HG02852 (cell line): ENCODE results near the gene CFC1B.
"Not testable (repeated sequence)": the region's sequence is repeated elsewhere in the genome, so short reads cannot be mapped to it uniquely, and the experiment has no call there.

Source experiments
- ATAC-seq: cut with Tn5 transposase; IDR thresholded peaks from one replicate; pipeline ENCODE4 v1.9.1; 2021; ENCODE audit warnings: mild to moderate bottlenecking, moderate library complexity; ENCODE audit not compliant: unreplicated experiment

CFC1B gene

GRCh38 chr2:130520992-130521391, at the start of gene CFC1B:
Gene CFC1B (plus strand): TSS chr2:130521222. CDS start chr2:130521485, 263 bp downstream.
- ATAC-seq, result not testable (repeated sequence)

DNA sequence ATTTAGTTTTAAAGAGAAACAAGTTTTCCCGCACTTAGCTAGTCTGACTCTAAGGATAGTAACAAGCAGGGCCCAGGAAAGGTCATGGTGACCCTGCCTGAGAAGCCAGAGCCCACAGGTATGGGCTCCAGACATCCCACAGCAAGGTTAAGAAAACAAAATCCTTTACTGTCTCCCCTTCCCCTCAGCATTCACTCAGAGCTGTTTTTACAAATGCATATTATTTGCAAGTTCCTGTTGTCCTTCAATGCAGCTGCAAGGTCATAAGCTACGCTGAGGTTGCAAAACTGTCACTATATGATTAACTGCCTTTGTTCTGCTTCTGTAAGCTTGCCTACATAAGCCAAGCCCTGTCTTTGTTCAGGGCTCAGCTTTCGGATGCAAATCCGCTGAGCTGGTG, 29.9 kb upstream of the CFC1B start:
- ATAC-seq, result not testable (repeated sequence)

GRCh38 chr2:130509228-130509627, 11.8 kb upstream of the CFC1B start, which contains the start of gene POTEI:
Gene POTEI (minus strand): TSS chr2:130509328. CDS start chr2:130509235, 93 bp downstream.
- not testable (repeated sequence) for ATAC-seq

DNA sequence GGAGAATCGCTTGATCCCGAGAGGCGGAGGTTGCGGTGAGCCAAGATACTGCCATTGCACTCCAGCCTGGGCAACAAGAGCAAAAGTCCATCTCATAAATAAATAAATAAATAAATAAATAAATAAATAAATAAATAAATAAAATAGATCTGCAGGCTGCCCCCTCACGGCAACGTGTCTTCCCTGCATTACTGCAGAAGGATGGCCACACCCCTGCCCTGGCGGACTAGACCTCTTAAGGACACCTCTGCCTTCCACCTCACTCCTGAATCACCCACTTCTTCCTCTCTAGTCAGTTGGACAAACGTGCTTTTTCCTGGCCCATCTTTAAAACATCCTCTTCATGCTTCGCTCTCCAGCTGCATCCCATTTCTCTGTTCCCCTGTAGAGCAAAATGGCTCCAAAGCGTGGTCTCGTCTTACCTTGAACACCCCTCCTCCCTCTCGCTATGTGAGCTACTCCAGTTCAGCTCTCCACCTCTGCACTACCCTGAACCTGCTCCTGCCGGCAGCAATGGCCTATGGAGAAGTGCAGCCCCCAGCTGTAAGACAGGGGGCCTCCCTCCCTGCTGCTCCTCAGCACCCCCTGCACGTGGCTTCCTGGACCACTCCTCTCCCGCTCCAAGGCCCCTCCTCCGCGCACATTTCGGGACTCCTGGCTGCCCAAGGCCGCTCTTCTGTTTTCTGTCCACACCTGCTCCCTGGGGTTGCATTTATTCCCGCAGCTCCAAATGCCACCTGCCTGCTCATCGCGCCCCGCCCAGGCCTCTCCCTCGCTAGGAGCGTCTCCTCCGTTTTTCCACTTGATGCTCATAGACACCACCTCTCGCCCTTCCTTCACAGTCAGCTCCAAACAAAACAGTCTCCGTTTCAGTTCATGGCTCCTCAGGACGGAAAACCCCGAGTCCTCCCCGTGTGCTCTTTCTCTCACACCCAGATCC, 9.9 kb upstream of the CFC1B start:
- ATAC-seq, result not testable (repeated sequence)

DNA sequence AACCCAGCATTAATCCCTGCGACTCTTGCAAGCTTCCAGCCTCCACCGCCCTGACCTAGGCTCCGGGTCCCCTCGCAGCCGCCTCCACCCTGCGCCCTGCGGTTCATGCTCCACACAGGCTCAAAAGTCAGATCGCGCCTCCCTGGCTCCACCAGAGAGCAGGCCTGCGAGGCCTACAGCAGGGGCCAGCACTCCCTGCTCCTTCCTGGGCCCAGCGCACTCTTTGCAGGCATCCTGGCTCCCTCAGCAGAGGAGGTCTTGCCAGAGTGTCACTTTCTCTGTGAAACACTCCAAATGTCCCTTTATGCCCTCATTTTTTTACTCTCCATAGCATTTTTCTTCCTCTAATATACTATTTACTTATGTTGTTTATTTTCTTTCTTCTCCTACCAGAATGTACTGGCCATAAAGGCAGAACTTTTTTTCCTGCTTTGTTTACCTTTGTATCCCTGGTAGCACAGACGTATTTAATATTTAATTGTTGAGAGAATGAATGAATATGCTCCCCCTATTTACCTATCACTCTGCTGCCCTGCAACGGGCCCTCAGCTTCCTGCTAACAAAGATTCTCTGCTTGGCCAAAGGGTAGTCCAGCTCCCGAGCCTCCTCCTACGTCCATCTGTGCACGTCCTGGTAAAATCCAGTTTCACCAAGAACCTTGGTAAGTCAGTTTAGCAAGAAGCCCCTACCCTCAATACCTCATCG, 9.1 kb upstream of the CFC1B start:
- not testable (repeated sequence) for ATAC-seq

GRCh38 chr2:130518516-130519106, 2.4 kb upstream of the CFC1B start:
- ATAC-seq, result not testable (repeated sequence)

DNA sequence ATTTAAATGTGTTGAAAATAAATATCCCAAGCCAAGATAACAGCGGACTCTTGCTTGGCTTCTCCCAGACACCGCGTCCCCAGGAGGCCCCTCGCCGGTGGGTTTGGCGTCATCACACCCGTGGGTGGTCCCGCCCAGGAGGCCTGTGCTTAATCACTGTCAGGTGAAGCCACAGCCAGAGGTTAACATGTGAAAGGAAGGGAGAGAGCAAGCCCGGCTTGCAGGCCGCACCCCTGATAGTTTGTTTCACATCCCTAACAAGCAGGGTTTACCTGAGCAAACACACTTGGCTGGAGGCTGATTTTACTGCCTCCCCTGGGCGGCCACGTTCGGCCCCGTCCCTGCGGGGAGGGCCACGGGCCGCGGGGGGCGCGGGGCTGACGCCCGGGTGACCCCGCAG, 1.4 kb downstream of the CFC1B start:
- not testable (repeated sequence) for ATAC-seq

DNA sequence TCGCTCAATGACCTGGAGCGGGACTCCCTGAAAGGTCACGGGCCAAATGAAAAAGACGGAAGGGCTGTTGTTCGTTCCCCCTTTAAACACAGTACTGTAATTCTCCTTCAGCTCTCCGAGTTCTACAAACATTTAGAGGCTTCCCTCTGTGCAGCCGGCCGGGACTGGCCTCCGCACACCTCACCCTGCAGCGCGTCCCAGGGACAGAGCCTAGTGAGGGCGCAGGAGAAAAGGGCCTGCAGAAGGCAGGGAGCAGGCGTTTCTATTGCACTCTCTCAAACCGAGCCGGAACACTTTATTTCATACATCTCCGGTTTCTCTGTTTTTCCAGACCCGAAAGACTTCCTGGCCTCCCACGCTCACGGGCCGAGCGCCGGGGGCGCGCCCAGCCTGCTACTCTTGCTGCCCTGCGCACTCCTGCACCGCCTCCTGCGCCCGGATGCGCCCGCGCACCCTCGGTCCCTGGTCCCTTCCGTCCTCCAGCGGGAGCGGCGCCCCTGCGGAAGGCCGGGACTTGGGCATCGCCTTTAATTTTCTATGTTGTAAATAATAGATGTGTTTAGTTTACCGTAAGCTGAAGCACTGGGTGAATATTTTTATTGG, 6.4 kb downstream of the CFC1B start:
- not testable (repeated sequence) for ATAC-seq

GRCh38 chr2:130529545-130529944, 8.5 kb downstream of the CFC1B start:
- not testable (repeated sequence) for ATAC-seq

GRCh38 chr2:130530212-130530611, 9.2 kb downstream of the CFC1B start:
- not testable (repeated sequence) for ATAC-seq

DNA sequence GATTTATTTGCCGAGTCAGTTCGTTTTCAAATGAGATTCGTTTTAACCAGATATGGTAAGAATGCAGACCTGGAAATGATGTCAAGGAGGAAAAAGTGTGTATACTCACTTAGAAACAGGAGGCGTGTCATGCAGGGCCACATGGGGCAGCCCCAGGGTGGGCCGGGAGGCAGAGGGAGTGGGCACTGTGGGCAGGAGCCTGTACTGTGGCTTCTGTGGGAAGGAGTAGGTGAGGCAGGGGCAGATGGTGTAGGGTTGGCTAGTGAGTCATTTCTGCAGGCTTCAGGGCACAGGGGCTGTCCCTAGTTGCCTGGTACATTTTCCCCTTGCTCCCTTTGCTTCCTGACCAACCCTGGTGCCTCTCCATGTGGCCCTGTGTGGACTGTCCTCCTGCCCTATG, 10.2 kb downstream of the CFC1B start:
- not testable (repeated sequence) for ATAC-seq

DNA sequence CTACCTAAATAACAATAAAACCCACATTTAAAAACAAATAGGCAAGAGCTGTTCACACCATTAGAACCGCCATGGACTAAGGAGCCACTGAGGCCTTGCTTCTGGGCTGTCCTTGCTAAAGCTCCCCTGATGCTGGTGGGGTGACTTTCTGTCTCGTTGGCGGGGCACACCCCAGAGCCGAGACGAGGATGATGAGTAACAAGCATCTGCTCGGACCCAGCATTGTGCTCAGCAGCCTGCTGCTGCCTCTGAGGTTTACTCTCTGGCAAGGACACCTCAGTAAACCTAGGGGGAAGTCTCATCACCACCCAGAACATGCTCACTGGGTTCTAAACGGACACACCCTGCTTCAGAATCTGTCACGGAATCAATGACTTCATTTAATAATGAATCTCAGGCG, 10.7 kb downstream of the CFC1B start:
- not testable (repeated sequence) for ATAC-seq

DNA sequence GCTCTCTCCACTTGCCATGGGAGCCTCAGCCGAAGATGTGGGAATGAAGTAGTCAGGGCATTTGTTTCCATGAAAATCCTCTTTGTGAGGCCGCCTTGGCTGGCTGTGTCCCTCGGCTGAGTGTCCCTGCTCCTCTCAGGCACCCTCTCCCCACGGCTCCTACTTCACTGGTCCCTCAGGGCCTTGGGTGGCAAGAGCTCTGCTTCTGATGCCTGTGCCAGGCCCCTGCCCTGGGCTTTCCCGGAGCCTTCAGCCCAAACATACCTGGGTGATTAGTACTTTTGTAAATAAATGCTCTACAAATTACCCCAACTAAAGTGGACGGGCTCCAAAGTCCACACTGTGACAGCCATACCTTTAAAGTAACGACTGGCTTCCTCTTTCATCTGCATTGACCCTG, 15.6 kb downstream of the CFC1B start:
- ATAC-seq, result not testable (repeated sequence)

- not testable (repeated sequence) for ATAC-seq
Observed at GRCh38 chr2:130538271-130538670, 17.2 kb downstream of the CFC1B start.

GRCh38 chr2:130542789-130543188, 21.8 kb downstream of the CFC1B start:
- ATAC-seq, result not testable (repeated sequence)

DNA sequence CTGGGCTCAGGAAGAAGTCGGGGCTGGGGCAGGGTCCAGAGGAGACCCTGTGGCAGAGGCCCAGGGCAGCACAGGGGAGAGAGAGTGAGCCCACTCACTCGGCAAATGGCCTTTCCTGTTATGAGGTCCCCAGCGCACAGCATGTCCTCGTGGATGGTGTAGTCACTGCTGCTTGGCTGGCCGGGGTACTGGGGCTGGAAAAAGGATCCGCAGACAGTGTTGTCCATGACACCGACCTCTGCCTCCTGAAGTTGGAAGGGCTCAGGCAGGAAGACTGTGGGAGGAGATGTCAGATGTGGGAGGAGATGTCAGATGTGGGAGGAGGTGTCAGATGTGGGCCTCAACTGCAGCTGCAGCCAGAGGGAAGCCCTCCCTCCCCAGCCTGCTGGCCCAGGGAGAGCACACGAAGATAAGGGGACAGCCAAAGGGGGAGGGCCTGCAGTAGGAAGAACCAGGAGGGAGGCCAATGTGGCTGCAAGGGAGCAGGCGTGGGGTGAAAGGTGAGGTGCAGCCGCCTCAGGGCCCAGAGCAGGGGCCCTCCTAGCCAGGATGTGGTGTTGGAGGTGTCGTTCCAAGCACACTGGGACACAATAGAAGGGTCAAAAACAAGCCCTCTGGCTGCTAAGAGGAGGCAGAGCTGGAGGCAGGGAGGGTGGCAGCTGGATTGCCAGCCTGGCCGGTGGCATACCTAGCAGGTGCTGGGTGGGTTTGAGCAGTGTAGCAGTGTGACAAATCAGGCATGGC, 22.9 kb downstream of the CFC1B start:
- ATAC-seq, result not testable (repeated sequence)

DNA sequence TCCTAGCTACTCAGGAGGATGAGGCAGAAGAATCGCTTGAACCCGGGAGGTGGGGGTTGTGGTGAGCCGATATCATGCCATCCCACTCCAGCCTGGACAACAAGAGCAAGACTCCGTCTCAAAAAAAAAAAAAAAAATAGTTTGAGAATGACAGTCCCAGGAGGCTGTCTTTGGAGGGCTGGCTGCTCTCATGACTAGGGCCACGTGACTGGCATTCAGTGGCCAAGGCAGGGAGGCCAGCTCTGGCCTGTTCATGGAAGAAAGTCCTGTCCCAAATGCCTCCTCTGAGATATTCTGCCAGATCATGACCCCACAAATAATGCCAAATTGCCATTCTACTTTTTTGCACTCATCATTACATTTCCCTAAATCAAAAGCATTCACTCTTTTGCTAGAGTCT, 24.0 kb downstream of the CFC1B start:
- not testable (repeated sequence) for ATAC-seq

DNA sequence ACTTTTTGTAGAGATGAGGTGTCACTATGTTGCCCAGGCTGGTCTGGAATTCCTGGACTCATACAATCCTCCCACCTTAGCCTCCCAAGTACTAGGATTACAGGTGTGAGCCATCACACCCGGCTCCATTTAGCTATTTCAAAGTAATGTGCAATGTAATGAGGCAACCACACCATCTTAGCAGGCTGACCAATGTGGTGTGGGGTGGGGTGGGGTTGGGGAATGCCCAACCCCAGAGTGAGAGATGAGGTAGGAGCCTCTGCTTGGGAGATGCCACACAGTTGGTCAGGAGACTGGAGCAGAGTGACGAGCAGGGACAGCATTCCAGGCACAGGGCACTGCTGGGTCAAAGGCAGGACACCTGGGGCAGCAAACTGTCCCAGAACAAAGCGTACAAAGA, 27.4 kb downstream of the CFC1B start:
- not testable (repeated sequence) for ATAC-seq

GRCh38 chr2:130549475-130549874, 28.5 kb downstream of the CFC1B start:
- ATAC-seq, result not testable (repeated sequence)

DNA sequence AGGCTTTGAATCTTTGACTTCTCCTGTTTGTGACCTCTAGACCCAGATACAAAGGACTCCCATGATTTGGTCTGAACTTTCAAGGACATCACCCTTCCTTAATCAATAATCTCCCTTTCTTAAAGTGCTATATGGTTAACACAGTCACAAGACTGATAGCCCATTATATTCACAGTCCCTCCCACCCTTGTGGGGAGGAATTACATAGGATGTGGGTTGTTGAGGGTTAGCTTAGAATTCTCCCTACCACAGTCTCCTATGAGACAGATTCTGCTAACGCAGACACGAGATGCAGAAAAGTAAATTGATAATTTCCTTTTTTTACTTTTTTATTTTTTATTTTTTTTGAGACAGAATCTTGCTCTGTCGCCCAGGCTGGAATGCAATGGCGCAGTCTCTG, 33.2 kb downstream of the CFC1B start:
- not testable (repeated sequence) for ATAC-seq
